Measurements from ENCODE around the gene SPACA1.

Gene SPACA1

DNA sequence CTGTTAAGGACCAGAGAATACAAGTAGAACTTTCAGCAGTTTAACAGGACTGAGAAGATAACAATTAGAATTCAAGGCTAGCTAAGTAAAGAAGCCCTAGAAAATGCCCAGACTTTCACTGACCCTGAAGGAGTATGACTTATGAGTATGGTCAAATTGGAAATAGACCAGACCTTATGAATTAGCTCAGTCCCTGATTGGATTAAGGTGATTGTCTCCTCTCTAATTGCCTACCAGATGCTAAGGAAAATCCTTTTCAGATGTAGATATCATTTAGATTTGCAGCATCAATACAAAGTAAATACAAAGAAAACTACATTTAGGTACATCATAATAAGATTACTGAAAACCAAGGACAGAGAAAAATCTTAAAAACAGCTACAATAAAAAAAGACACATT lies 59.6 kb downstream of the SPACA1 start:
- no peak for DNase-seq

DNA sequence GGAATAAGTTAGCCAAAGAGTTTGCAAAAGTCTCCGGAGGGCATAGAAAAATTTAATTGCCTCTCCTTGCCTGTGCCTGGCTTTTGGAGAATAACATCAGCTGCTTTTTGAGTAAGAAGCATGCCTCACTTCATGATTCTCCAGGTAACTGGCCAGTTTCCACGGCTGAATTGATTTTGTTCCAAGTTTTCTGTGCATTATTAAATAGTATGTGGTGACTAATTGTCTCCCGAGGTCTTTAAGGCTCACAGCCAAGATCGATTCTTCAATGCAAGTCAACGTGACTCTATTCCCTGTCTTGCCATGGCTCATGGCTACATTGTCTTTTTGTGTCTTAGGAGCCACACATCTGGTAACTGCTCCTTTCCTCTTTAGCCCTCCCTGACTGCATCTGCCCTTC lies 64.3 kb downstream of the SPACA1 start:
- no peak for DNase-seq

DNA sequence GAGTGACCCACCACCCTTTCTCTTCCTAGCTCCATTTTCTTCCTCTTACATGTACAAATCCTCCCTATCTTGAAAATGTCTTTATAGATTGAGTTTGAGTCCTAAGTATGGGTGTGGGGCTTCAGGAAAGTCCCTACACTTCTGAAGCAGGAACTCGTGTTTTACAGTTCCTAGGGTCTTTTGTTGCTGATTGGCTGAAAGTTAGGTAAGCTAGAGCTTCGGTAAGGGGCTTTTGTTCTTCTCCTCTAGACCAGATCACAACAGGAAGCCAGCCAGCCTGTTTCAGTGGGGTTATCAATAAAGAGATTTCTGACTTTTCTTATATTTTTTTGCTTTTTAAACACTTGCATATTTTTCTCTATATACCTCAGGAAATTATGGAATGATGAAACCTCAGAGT lies 67.2 kb downstream of the SPACA1 start:
- DNase-seq, result no peak

DNA sequence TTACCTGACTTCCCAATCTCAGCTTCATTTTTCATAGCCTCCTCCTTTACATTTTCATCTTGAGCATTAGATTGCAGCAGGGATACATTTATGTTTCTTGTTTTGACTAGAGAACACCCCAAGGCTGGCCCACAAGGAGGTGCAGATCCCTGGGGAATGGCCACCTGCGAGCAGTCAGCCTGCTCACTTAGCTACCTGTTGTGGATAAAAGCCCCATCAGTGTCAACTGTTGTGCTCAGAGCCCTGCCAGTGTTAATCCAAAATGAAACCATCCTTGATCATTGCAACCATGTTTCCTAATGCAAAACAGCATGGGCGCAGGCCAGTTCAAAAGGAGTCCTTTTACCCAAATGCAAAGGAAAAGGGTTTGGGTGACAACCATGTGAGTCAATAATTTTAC lies 67.7 kb downstream of the SPACA1 start:
- DNase-seq, result no peak

DNA sequence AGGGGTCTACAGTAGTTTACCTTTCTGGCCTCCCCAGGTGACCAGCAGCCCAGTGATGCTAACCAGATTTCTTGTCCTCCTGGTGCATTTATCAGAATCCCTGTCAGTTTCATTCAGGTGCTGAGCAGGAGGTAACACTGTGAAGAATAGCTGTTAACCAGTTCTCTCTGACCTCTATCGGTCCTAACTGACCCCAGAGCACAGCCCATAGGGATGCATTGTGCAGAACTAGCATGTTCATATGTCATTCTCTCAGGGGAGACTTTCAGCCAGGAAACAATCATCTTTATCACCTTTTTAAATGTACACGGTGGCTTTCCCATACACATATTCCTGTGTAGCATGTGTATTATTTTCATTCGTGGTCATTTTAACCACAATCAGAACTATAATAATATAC lies 68.6 kb downstream of the SPACA1 start:
- DNase-seq, result no peak
